IMR-90 (cell line): ENCODE data around the gene MRAP. TPM values are rescaled to one million over a fixed set of nuclear protein-coding genes. Genes with fewer than 3 reads are reported as not detected.

ENCODE experiments used
- ATAC-seq: fragments of 200-7000 bp; cut with Tn5 transposase; 2 replicates; pipeline ENCODE4 v1.9.1; 2020; ENCODE audit warnings: low read depth, mild to moderate bottlenecking, moderate library complexity
- BruUV-seq: library from RNA; stranded (reverse); fragments of 400-500 nt; replicated peaks from 2 replicates; lab custom pipeline; 2021; lab: Mats Ljungman, UMichigan
- CTCF ChIA-PET: fragments of 300-600 bp; formaldehyde crosslinking; extraction: SDS; loops from one replicate; lab custom pipeline; 2021; ENCODE audit warnings: antibody characterized with exemption; lab: Yijun Ruan, JAX
- POLR2A ChIA-PET: fragments of 300-600 bp; sonication (Branson Sonifier 250); formaldehyde crosslinking; loops from one replicate; lab custom pipeline; 2022; ENCODE audit warnings: antibody characterized with exemption; ENCODE audit not compliant: unreplicated experiment; lab: Charles Lee
- DNase-seq: peaks from one replicate; pipeline ENCODE4 v3.0.0; 2013
- H2AFZ ChIP-seq: replicated peaks from 2 replicates; pipeline ENCODE3; 2013; ENCODE audit warnings: low read length, mild to moderate bottlenecking; ENCODE audit not compliant: poor library complexity
- H2AK5ac ChIP-seq: 2 replicates; pipeline ENCODE4 v1.6.1; 2013; ENCODE audit warnings: low read depth, low read length, inconsistent platforms
- H2AK9ac ChIP-seq: replicated peaks from 2 replicates; pipeline ENCODE3; 2013; ENCODE audit warnings: mild to moderate bottlenecking, low read depth, low read length, moderate library complexity; ENCODE audit not compliant: poor library complexity
- H2BK120ac ChIP-seq: 2 replicates; pipeline ENCODE4 v1.6.1; 2013; ENCODE audit warnings: low read depth, low read length, inconsistent platforms
- H2BK15ac ChIP-seq: 3 replicates; pipeline ENCODE4 v1.6.1; 2013; ENCODE audit warnings: low read depth, low read length, inconsistent platforms
- H2BK20ac ChIP-seq: 2 replicates; pipeline ENCODE4 v1.6.1; 2013; ENCODE audit warnings: low read depth, mild to moderate bottlenecking, inconsistent platforms, low read length, moderate library complexity
- H2BK5ac ChIP-seq: 2 replicates; pipeline ENCODE4 v1.6.1; 2013; ENCODE audit warnings: mild to moderate bottlenecking, low read depth, low read length, inconsistent platforms; ENCODE audit not compliant: poor library complexity, severe bottlenecking
- H3K14ac ChIP-seq: replicated peaks from 2 replicates; pipeline ENCODE4 v1.6.1; 2013; ENCODE audit warnings: low read depth, low read length, inconsistent platforms
- H3K18ac ChIP-seq: 2 replicates; pipeline ENCODE4 v1.6.1; 2013; ENCODE audit warnings: low read depth, low read length, control low read depth
- H3K23ac ChIP-seq: 2 replicates; pipeline ENCODE4 v1.6.1; 2013; ENCODE audit warnings: low read depth, low read length, inconsistent platforms
- H3K27ac ChIP-seq: 2 replicates; pipeline ENCODE4 v1.5.1; 2013; ENCODE audit warnings: mild to moderate bottlenecking, control low read depth, low read length; ENCODE audit not compliant: insufficient read depth
- H3K27me3 ChIP-seq: 2 replicates; pipeline ENCODE4 v1.6.1; 2013; ENCODE audit warnings: low read length; ENCODE audit not compliant: control insufficient read depth, insufficient read depth
- H3K36me3 ChIP-seq: 2 replicates; pipeline ENCODE4 v1.6.1; 2013; ENCODE audit warnings: low read length, mixed read lengths; ENCODE audit not compliant: control insufficient read depth, insufficient read depth
- H3K4ac ChIP-seq: 2 replicates; pipeline ENCODE4 v1.6.1; 2013; ENCODE audit warnings: low read depth, low read length, inconsistent platforms
- H3K4me1 ChIP-seq: 2 replicates; pipeline ENCODE4 v1.6.1; 2013; ENCODE audit warnings: low read length, mixed read lengths; ENCODE audit not compliant: control insufficient read depth, insufficient read depth
- H3K4me2 ChIP-seq: 2 replicates; pipeline ENCODE4 v1.6.1; 2013; ENCODE audit warnings: low read depth, mild to moderate bottlenecking, control low read depth, low read length, moderate library complexity
- H3K4me3 ChIP-seq: 2 replicates; pipeline ENCODE4 v1.5.1; 2013; ENCODE audit warnings: low read depth, mild to moderate bottlenecking, control low read depth, low read length, moderate library complexity; ENCODE audit not compliant: insufficient read depth
- H3K56ac ChIP-seq: 2 replicates; pipeline ENCODE4 v1.6.1; 2013; ENCODE audit warnings: low read length, inconsistent platforms; ENCODE audit not compliant: insufficient read depth; ENCODE audit errors: extremely low read depth
- H3K79me1 ChIP-seq, 2 experiments: 2 replicates each; pipeline ENCODE4 v1.6.1; 2013; ENCODE audit warnings: low read length in 2 of 2, inconsistent platforms in 1 of 2, low read depth in 1 of 2
- H3K9ac ChIP-seq: 2 replicates; pipeline ENCODE4 v1.6.1; 2013; ENCODE audit warnings: low read depth, low read length, control low read depth
- H3K9me1 ChIP-seq: 2 replicates; pipeline ENCODE4 v1.6.1; 2013; ENCODE audit warnings: low read length, inconsistent platforms; ENCODE audit not compliant: insufficient read depth
- H3K9me3 ChIP-seq: 2 replicates; pipeline ENCODE4 v1.6.1; 2013; ENCODE audit warnings: low read length; ENCODE audit not compliant: control insufficient read depth, insufficient read depth
- H4K20me1 ChIP-seq: 2 replicates; pipeline ENCODE4 v1.6.1; 2013; ENCODE audit warnings: low read length, inconsistent platforms; ENCODE audit not compliant: insufficient read depth
- H4K5ac ChIP-seq: 2 replicates; pipeline ENCODE4 v1.6.1; 2013; ENCODE audit warnings: mild to moderate bottlenecking, low read depth, low read length, control low read depth
- H4K8ac ChIP-seq, 2 experiments: 2 replicates each; pipeline ENCODE4 v1.6.1; 2013; ENCODE audit warnings: low read depth in 2 of 2, low read length in 2 of 2, control low read depth in 1 of 2, inconsistent platforms in 1 of 2
- H4K91ac ChIP-seq: 2 replicates; pipeline ENCODE4 v1.6.1; 2013; ENCODE audit warnings: low read depth, low read length, inconsistent platforms; ENCODE audit not compliant: insufficient read depth
- CEBPB ChIP-seq: IDR thresholded peaks from 2 replicates; pipeline ENCODE4 v1.6.1; 2012; ENCODE audit warnings: low read depth, low read length, improper control_type of control experiment
- CTCF ChIP-seq: conservative IDR thresholded peaks from 2 replicates; pipeline ENCODE4 v1.5.1; 2012; ENCODE audit warnings: mild to moderate bottlenecking, low read depth, low read length, improper control_type of control experiment
- ELK1 ChIP-seq: fragments of 150-350 bp; IDR thresholded peaks from 2 replicates; pipeline ENCODE4 v1.6.1; 2016; ENCODE audit warnings: low read depth, mild to moderate bottlenecking, low read length, moderate library complexity, borderline replicate concordance
- FOS ChIP-seq: fragments of 150-350 bp; IDR thresholded peaks from 2 replicates; pipeline ENCODE4 v1.6.1; 2016; ENCODE audit warnings: low read depth, low read length
- MAFK ChIP-seq: IDR thresholded peaks from 2 replicates; pipeline ENCODE4 v1.6.1; 2012; ENCODE audit warnings: low read depth, low read length, improper control_type of control experiment
- MAZ ChIP-seq: IDR thresholded peaks from 2 replicates; pipeline ENCODE4 v1.6.1; 2012; ENCODE audit warnings: low read depth, mild to moderate bottlenecking, low read length, improper control_type of control experiment, moderate library complexity, borderline replicate concordance
- MXI1 ChIP-seq: IDR thresholded peaks from 2 replicates; pipeline ENCODE4 v1.6.1; 2012; ENCODE audit warnings: low read depth, mild to moderate bottlenecking, low read length, moderate library complexity, borderline replicate concordance
- NFE2L2 ChIP-seq: fragments of 150-350 bp; IDR thresholded peaks from 2 replicates; pipeline ENCODE4 v1.6.1; 2016; ENCODE audit warnings: low read depth, mild to moderate bottlenecking, low read length
- POLR2A ChIP-seq: IDR thresholded peaks from 2 replicates; pipeline ENCODE4 v1.6.1; 2012; ENCODE audit warnings: mild to moderate bottlenecking, low read depth, low read length
- RAD21 ChIP-seq: IDR thresholded peaks from 2 replicates; pipeline ENCODE4 v1.6.1; 2012; ENCODE audit warnings: low read length, improper control_type of control experiment
- RCOR1 ChIP-seq: IDR thresholded peaks from 2 replicates; pipeline ENCODE4 v1.6.1; 2012; ENCODE audit warnings: mild to moderate bottlenecking, low read length, improper control_type of control experiment; ENCODE audit not compliant: insufficient replicate concordance
- RFX5 ChIP-seq: IDR thresholded peaks from 2 replicates; pipeline ENCODE4 v1.8.0; 2012; ENCODE audit warnings: low read depth, mild to moderate bottlenecking, low read length, moderate library complexity
- SMC3 ChIP-seq: fragments of 150-350 bp; IDR thresholded peaks from 2 replicates; pipeline ENCODE4 v1.6.1; 2016; ENCODE audit warnings: low read depth, mild to moderate bottlenecking, antibody characterized with exemption, low read length, moderate library complexity
- USF2 ChIP-seq: fragments of 150-350 bp; IDR thresholded peaks from 2 replicates; pipeline ENCODE4 v1.6.1; 2017; ENCODE audit warnings: mild to moderate bottlenecking, antibody characterized with exemption, low read length, low read depth
- WGBS, 2 experiments: methylation state at CpG; one replicate each; pipeline versions ENCODE4 v1.1.5 to v1.1.7; 2013; ENCODE audit warnings: missing lambda C conversion rate in 2 of 2; ENCODE audit not compliant: insufficient read length in 1 of 2; ENCODE audit errors: extremely low coverage in 2 of 2; 5-methylcytosine and 5-hydroxymethylcytosine counted together
- dilution Hi-C: fragments of 300-500 bp; cut with HindIII; formaldehyde crosslinking; loops from one replicate; pipeline ENCODE4 v1.14.3; 2018; ENCODE audit warnings: low sequenced_read_pairs; ENCODE audit not compliant: unreplicated experiment
- in situ Hi-C: fragments of 300-500 bp; cut with MboI; formaldehyde crosslinking; loops from 3 replicates; pipeline ENCODE4 v1.14.3; 2019; ENCODE audit warnings: low sequenced_read_pairs, inconsistent platforms, mixed read lengths
- intact Hi-C: fragments of 100-400 bp; cut with micrococcal nuclease; formaldehyde crosslinking; loops from 2 replicates; pipeline ENCODE4 v1.10.0; 2022
- polyA plus RNA-seq, 3 experiments: library from polyadenylated mRNA; depleted of rRNA; stranded (reverse); fragments of >200 nt; gene quantifications; 2 replicates each; pipeline ENCODE4 v1.2.3, GENCODE V29; 2012; ENCODE audit warnings: low replicate concordance in 1 of 3
- total RNA-seq: library from RNA; depleted of rRNA; stranded (reverse); fragments of >200 nt; gene quantifications from 2 replicates; pipeline ENCODE4 v1.2.3, GENCODE V29; 2012

Gene MRAP
- total and polyA plus RNA-seq, 2 of the 4 experiments (the other 2 are of a cell fraction): not detected

DNA sequence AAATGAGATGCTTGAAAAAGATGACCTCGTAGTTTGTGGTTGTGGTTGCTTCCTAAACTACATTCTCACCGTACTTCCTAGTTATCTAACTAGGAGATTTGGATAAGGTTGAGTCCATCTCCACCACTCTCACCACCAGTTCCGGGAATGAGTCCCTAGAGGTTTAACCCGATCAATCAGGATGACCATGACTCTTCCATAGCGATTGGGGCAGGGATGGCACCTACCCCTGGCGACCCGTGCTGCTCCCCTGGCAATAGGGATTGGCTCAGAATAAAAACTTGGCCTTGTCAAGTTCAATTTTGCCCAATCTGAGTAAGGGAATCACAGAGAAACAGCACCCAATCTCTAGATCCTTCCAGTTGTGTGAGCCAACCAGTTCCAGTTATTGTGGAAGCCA, 17.1 kb upstream of the MRAP start:
- Histone ChIP-seq H4K91ac (no peak overlapping the region), H3K36me3 (peaks cover 1% of the 10 kb centered on the region; the same call in 1 of the 2 replicates), H2AK5ac (no peak overlapping the region), H3K4me2 (no peak overlapping the region), H4K5ac (no peak overlapping the region), H2BK15ac (no peak overlapping the region), H2BK120ac (no peak overlapping the region), H3K9ac (no peak overlapping the region), H2AK9ac (no peak overlapping the region), H3K27me3 (no peaks in the 10 kb centered on the region), H3K4ac (no peak overlapping the region), H4K8ac (no peak overlapping the region), H3K14ac (no peak overlapping the region), H2BK5ac (no peak overlapping the region), H3K4me3 (no peak overlapping the region), H2AFZ (no peak overlapping the region), H4K20me1 (no peaks in the 10 kb centered on the region), H3K4me1 (peaks cover 5% of the 10 kb centered on the region), H3K56ac (no peak overlapping the region), H2BK20ac (no peak overlapping the region), H3K23ac (no peak overlapping the region), H3K27ac (no peak overlapping the region), H3K9me1 (peaks cover 6% of the 10 kb centered on the region; the same call in 1 of the 2 replicates), H3K79me1 (peaks cover 15 to 19% of the 10 kb centered on the region in 2 experiments), H3K18ac (no peak overlapping the region), H3K9me3 (no peaks in the 10 kb centered on the region)
- intact Hi-C loops: no loop called here
- TF ChIP-seq RCOR1: no peak
- no peak for TF ChIP-seq FOS
- TF ChIP-seq SMC3: no peak
- TF ChIP-seq MXI1: no peak
- no peak for TF ChIP-seq MAFK
- TF ChIP-seq ELK1: no peak
- no peak for TF ChIP-seq USF2
- TF ChIP-seq MAZ: no peak
- no peak for TF ChIP-seq POLR2A
- no peak for TF ChIP-seq NFE2L2
- no peak for TF ChIP-seq CEBPB
- TF ChIP-seq RAD21: no peak
- no peak for TF ChIP-seq CTCF
- no peak for TF ChIP-seq RFX5
- ATAC-seq (no peak), DNase-seq (no peak)
- ChIA-PET CTCF (interaction anchor here (0.6 kb wide), 1 partner anchor 914 kb away, joined by 5 read pairs; no protein-coding TSS in a partner anchor), POLR2A (no interaction called here)
- 85% methylated on average over 3 of the region's 7 CpGs; no CpG with 5 or more reads in 1 of the 2 experiments for WGBS, 2 experiments
- no TSS peak for BruUV-seq
- in situ Hi-C loops: no loop called here
- dilution Hi-C loops: no loop called here
